Middle frontal gyrus (tissue), 1 donor: ENCODE data around the gene HADHB.
"Not testable (repeated sequence)": the region's sequence is repeated elsewhere in the genome, so short reads cannot be mapped to it uniquely, and the experiment has no call there.

ENCODE experiments used
- DNase-seq: peaks from one replicate; pipeline ENCODE4 v3.0.0-alpha.2; 2015; ENCODE audit warnings: low spot score; ENCODE audit errors: extremely low spot score

HADHB gene

DNA sequence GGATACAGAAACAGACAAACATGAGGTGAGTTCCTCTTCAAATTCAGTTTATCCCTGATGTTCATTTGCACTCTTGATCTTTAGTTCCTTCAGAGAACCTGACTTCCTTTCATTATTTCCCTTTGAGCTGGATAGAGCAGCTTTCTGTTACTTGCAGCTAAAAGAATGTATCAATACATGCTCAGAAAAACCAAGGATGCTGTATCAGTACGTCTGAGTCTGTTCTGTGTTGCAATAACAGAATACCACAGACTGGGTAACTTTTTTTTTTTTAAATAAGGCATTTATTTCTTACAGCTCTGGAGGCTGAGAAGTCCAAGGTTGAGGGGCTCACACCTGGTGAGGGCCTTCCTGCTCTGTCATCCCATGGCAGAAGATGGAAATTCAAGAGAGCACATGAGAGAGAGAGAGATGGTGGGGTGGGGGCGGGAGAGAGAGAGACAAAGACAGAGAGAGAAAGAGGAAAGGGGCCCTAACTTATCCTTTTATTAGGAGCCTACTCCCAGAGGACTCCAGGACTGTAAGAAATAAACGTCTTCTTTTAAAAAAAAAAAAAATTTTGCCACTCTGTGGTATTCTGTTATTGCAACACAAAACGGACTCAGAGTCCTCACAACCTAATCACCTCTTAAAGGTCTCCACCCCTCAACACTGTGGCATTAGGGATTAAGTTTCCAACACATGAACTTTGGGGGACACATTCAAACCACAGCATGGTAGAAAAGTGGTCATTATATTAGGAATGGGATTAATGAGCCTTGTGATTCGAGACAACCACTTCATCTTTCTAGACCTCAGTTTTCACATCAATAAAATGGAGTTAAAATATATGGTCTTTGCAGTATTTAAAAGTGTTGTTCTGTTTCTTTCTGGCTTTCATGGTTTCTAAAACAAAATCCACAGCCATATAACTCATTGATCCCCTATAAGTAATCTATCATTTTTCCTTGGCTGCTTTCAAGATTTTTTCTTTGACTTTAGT lies 82.8 kb downstream of the HADHB start:
- DNase-seq: no peak

- not testable (repeated sequence) for DNase-seq
Observed at GRCh38 chr2:26329083-26329482, 84.3 kb downstream of the HADHB start.

- peak; percentile 43 for DNase-seq
Observed at GRCh38 chr2:26330114-26330549, 85.4 kb downstream of the HADHB start.

DNA sequence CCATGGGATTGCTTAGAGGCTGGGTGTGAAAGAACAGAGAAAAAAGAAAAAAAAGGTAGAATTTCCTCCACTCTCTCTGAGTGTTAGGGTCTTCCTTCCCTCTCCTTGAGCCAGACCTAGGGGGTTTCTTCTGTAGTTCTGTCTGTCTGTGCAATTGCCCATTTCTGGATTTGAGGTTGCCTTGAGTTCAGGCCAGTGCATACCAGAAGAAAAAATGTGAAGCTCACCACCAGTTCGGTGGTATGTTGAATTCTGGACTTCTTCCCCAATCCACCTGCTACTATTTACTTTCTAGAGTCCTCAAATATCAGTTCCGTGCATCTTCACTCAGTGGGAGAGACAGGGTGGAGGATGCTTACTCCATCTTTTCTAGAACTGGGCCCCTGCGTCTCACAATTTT lies 85.9 kb downstream of the HADHB start:
- no peak for DNase-seq

DNA sequence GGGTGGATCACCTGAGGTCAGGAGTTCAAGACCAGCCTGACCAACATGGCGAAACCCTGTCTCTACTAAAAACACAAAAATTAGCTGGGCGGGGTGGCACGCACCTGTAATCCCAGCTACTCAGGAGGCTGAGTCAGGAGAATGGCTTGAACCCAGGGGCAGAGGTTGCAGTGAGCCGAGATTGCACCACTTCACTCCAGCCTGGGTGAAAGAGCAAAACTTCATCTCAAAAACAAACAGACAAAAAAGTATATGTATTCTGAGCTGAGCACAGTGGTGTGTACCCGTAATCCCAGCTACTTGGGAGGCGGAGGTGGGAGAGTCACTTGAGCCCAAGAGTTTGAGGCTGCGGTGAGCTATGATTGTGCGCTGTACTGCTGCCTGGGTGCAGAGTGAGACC lies 86.6 kb downstream of the HADHB start:
- DNase-seq: not testable (repeated sequence)

- no peak for DNase-seq
Observed at GRCh38 chr2:26333293-26333692, 88.6 kb downstream of the HADHB start.

DNA sequence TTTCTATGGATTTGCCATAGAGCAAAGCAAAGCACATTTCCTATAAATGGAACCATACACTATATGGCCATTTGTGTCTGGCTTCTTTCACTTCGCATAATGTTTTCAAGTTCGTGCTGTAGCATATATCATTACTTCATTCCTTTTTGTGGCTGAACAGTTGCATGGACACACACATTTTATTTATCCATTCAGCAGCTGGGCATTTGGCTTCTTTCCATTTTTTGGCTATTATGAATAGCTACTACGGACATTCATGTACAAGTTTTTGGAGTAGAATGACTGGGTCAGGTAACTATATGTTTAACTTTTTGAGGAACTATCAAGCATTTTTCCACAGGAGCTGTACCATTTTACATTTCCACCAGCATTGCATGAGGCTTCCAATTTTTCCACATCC lies 90.5 kb downstream of the HADHB start:
- DNase-seq: no peak

- DNase-seq: no peak
Observed at GRCh38 chr2:26336719-26337118, 92.0 kb downstream of the HADHB start.

- DNase-seq: no peak
Observed at GRCh38 chr2:26337298-26337697, 92.6 kb downstream of the HADHB start.
